Cardiac fibroblast (primary cell): Measurements from ENCODE around the gene PDE6A.

Experiments
- DNase-seq, 2 donors: peaks; one replicate each; pipeline versions ENCODE4 v3.0.0 to v3.0.0-alpha.2; 2010; ENCODE audit warnings: low read depth in 2 of 2
- H3K4me3 ChIP-seq, 2 donors: replicated peaks in 1 of 2; 1 replicate in 1 of 2; 2 replicates in 1 of 2; pipeline ENCODE4 v1.5.1; 2011; ENCODE audit warnings: low read depth in 2 of 2, low read length in 2 of 2, mild to moderate bottlenecking in 2 of 2, moderate library complexity in 1 of 2
- CTCF ChIP-seq: IDR thresholded peaks from one replicate; pipeline ENCODE4 v1.5.1; 2011; ENCODE audit warnings: low read depth, mild to moderate bottlenecking, low read length, inconsistent platforms

The PDE6A gene

GRCh38 chr5:149810856-149811255 lies 133.7 kb downstream of the PDE6A start:
- H3K4me3 ChIP-seq = no peak overlapping the region
- peak in 1 of 2 donors; percentile 62 for DNase-seq
- TF ChIP-seq CTCF = no peak

- DNase-seq = no peak
- no peak overlapping the region for H3K4me3 ChIP-seq
- no peak for TF ChIP-seq CTCF
Measured at GRCh38 chr5:149809931-149810691, 134.5 kb downstream of the PDE6A start.

GRCh38 chr5:149808264-149808982 lies 136.2 kb downstream of the PDE6A start:
- peak in 1 of 2 donors; percentile 16 for DNase-seq
- no peak for TF ChIP-seq CTCF
- no peak overlapping the region for H3K4me3 ChIP-seq
